NCI-H69 (cell line): Measurements from ENCODE around the gene DLL3.
A peak's percentile ranks its signal among the peaks of the same experiment; 100 is the strongest.

Source experiments
- DNase-seq: peaks from one replicate; lab custom pipeline; 2025; lab: John Stamatoyannopoulos, UW

Gene DLL3

GRCh38 chr19:39481676-39482075 is 17.1 kb upstream of the DLL3 start:
- DNase-seq, result no peak

- peak; percentile 80 for DNase-seq
These were observed 15.6 kb upstream of the DLL3 start for GRCh38 chr19:39483141-39483540.

- DNase-seq, result no peak
These were observed 9.0 kb upstream of the DLL3 start for GRCh38 chr19:39489756-39490155.

GRCh38 chr19:39492225-39492624 is 6.5 kb upstream of the DLL3 start:
- no peak for DNase-seq

- DNase-seq, result no peak
These were observed 6.0 kb upstream of the DLL3 start for GRCh38 chr19:39492788-39493187.

- DNase-seq, result no peak
These were observed 4.1 kb upstream of the DLL3 start for GRCh38 chr19:39494661-39495060.

GRCh38 chr19:39496063-39496462 is 2.7 kb upstream of the DLL3 start:
- DNase-seq, result no peak

- no peak for DNase-seq
These were observed 1.1 kb upstream of the DLL3 start for GRCh38 chr19:39497701-39497995.

GRCh38 chr19:39497996-39498797 is 550 bp upstream of the DLL3 start:
- DNase-seq, result peak; percentile 94

GRCh38 chr19:39499932-39500331 is 1.2 kb downstream of the DLL3 start:
- DNase-seq, result no peak

GRCh38 chr19:39500543-39500942 is 1.8 kb downstream of the DLL3 start:
- no peak for DNase-seq

GRCh38 chr19:39501340-39501739 is 2.6 kb downstream of the DLL3 start:
- no peak for DNase-seq

- DNase-seq, result no peak
These were observed 4.1 kb downstream of the DLL3 start for GRCh38 chr19:39502640-39503417.

GRCh38 chr19:39506598-39506943 is 7.8 kb downstream of the DLL3 start:
- no peak for DNase-seq

GRCh38 chr19:39506944-39507714 is 8.4 kb downstream of the DLL3 start:
- DNase-seq, result peak; percentile 97

- peak; percentile 47 for DNase-seq
These were observed 9.1 kb downstream of the DLL3 start for GRCh38 chr19:39507715-39508364.

GRCh38 chr19:39508629-39509028 is 9.9 kb downstream of the DLL3 start:
- DNase-seq, result no peak

- DNase-seq, result no peak
These were observed 10.5 kb downstream of the DLL3 start for GRCh38 chr19:39509233-39509632.

GRCh38 chr19:39512988-39513387 is 14.2 kb downstream of the DLL3 start:
- DNase-seq, result no peak

- peak; percentile 70 for DNase-seq
These were observed 16.2 kb downstream of the DLL3 start, which contains the start of gene SELENOV for GRCh38 chr19:39514840-39515550. Gene SELENOV, plus strand, starts transcription at chr19:39515139. Its CDS starts 74 bp downstream, at chr19:39515213.

GRCh38 chr19:39515551-39516191 is 16.9 kb downstream of the DLL3 start:
- peak; percentile 70 for DNase-seq
